ENCODE measurements around the gene HPS1. TPM values are rescaled to one million over a fixed set of nuclear protein-coding genes. Genes with fewer than 3 reads are reported as not detected.
A peak's percentile ranks its signal among the peaks of the same experiment; 100 is the strongest.

HPS1 gene
- total and polyA plus RNA-seq, 2 of the 4 experiments (the other 2 are of a cell fraction), result 14.0 to 55.2 TPM

DNA sequence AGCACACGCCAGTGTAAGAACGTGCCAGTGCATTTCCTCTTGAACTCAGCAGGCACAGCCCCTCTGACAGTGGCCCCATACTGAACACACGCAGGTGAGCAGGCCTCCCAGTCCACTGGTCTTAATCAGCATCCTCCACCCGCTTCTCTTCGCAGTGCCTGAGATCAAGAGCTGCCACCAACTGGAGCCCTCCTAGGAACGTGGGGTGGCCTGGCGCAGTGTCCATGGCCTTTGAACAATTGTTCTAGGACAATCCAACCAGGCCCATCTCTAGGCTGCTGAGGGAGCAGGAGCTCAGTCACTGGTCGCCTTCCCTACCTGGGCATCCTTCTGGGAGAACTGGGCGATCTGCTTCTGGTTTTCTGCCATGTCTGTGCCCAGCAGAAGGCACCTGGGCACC, 47.0 kb downstream of the HPS1 start:
- Histone ChIP-seq H3K9me3 (ENCODE audit: control insufficient read depth, insufficient read depth, low read length) (no peaks in the 10 kb centered on the region), H4K91ac (ENCODE audit: insufficient read depth, low read depth, low read length) (no peak overlapping the region), H3K9me1 (ENCODE audit: insufficient read depth, low read length) (peaks cover 16% of the 10 kb centered on the region), H3K4me1 (ENCODE audit: control insufficient read depth, insufficient read depth, low read length) (peaks cover 10% of the 10 kb centered on the region), H3K4me2 (ENCODE audit: low read depth, low read length) (no peak overlapping the region), H3K56ac (ENCODE audit: extremely low read depth, insufficient read depth, low read length) (no peak overlapping the region), H3K9ac (ENCODE audit: low read depth, low read length) (no peak overlapping the region), H3K4me3 (ENCODE audit: insufficient read depth, low read depth, low read length) (no peak overlapping the region), H2AFZ (replicated peaks; ENCODE audit: low read length, poor library complexity) (peak overlapping the region; percentile 14), H2BK5ac (ENCODE audit: low read depth, low read length, poor library complexity, severe bottlenecking) (no peak overlapping the region), H3K27ac (ENCODE audit: insufficient read depth, low read length) (no peak overlapping the region), H3K4ac (ENCODE audit: low read depth, low read length) (no peak overlapping the region), H4K5ac (ENCODE audit: low read depth, low read length) (no peak overlapping the region), H3K27me3 (ENCODE audit: control insufficient read depth, insufficient read depth, low read length) (no peaks in the 10 kb centered on the region), H3K14ac (replicated peaks; ENCODE audit: low read depth, low read length) (no peak overlapping the region), H4K20me1 (ENCODE audit: insufficient read depth, low read length) (no peaks in the 10 kb centered on the region), H3K18ac (ENCODE audit: low read depth, low read length) (no peak overlapping the region), H4K8ac (ENCODE audit: low read depth in 2 of 2, low read length in 2 of 2) (no peak overlapping the region), H3K79me1 (ENCODE audit: low read depth in 1 of 2, low read length in 2 of 2) (peaks cover 6 to 16% of the 10 kb centered on the region in 2 experiments; a peak in 2 of 4 replicates), H2AK9ac (replicated peaks; ENCODE audit: low read depth, low read length, poor library complexity) (no peak overlapping the region), H2BK20ac (ENCODE audit: low read depth, low read length) (no peak overlapping the region), H3K36me3 (ENCODE audit: control insufficient read depth, insufficient read depth, low read length) (peaks cover 25% of the 10 kb centered on the region), H2AK5ac (ENCODE audit: low read depth, low read length) (no peak overlapping the region; the same call in 1 of the 2 replicates), H2BK120ac (ENCODE audit: low read depth, low read length) (no peak overlapping the region), H3K23ac (ENCODE audit: low read depth, low read length) (no peak overlapping the region), H2BK15ac (ENCODE audit: low read depth, low read length) (no peak overlapping the region)
- 93% methylated on average over 6 of the region's 9 CpGs; no CpG with 5 or more reads in 1 of the 2 experiments for WGBS, 2 experiments (ENCODE audit: extremely low coverage in 2 of 2, insufficient read length in 1 of 2)
- POLR2A ChIA-PET (ENCODE audit: unreplicated experiment), result no interaction called here
- intact Hi-C loops (cut with micrococcal nuclease), result loop anchor here (5.0 kb wide), 1 partner anchor 52 kb away; no protein-coding TSS in a partner anchor
- DNase-seq (no peak), ATAC-seq (ENCODE audit: low read depth) (no peak)
- dilution Hi-C loops (cut with HindIII; ENCODE audit: low sequenced_read_pairs, unreplicated experiment), result no loop called here
- TF ChIP-seq MAZ (IDR thresholded peaks at IDR 0.05; ENCODE audit: borderline replicate concordance, low read depth, low read length), result no peak
- TF ChIP-seq CEBPB (IDR thresholded peaks at IDR 0.05; ENCODE audit: low read depth, low read length), result no peak
- TF ChIP-seq, protein P1, sequence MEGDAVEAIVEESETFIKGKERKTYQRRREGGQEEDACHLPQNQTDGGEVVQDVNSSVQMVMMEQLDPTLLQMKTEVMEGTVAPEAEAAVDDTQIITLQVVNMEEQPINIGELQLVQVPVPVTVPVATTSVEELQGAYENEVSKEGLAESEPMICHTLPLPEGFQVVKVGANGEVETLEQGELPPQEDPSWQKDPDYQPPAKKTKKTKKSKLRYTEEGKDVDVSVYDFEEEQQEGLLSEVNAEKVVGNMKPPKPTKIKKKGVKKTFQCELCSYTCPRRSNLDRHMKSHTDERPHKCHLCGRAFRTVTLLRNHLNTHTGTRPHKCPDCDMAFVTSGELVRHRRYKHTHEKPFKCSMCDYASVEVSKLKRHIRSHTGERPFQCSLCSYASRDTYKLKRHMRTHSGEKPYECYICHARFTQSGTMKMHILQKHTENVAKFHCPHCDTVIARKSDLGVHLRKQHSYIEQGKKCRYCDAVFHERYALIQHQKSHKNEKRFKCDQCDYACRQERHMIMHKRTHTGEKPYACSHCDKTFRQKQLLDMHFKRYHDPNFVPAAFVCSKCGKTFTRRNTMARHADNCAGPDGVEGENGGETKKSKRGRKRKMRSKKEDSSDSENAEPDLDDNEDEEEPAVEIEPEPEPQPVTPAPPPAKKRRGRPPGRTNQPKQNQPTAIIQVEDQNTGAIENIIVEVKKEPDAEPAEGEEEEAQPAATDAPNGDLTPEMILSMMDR (conservative IDR thresholded peaks at IDR 0.05; ENCODE audit: low read depth, low read length), result no peak
- no peak for TF ChIP-seq SMC3 (IDR thresholded peaks at IDR 0.05; ENCODE audit: low read depth, low read length)
- no peak for TF ChIP-seq FOS (IDR thresholded peaks at IDR 0.05; ENCODE audit: low read depth, low read length)
- TF ChIP-seq MAFK (IDR thresholded peaks at IDR 0.05; ENCODE audit: low read depth, low read length), result no peak
- no peak for TF ChIP-seq NFE2L2 (IDR thresholded peaks at IDR 0.05; ENCODE audit: low read depth, low read length)
- no peak for TF ChIP-seq BHLHE40 (IDR thresholded peaks at IDR 0.05; ENCODE audit: low read depth, low read length)
- TF ChIP-seq RCOR1 (IDR thresholded peaks at IDR 0.05; ENCODE audit: insufficient replicate concordance, low read length), result no peak
- TF ChIP-seq, protein P2, sequence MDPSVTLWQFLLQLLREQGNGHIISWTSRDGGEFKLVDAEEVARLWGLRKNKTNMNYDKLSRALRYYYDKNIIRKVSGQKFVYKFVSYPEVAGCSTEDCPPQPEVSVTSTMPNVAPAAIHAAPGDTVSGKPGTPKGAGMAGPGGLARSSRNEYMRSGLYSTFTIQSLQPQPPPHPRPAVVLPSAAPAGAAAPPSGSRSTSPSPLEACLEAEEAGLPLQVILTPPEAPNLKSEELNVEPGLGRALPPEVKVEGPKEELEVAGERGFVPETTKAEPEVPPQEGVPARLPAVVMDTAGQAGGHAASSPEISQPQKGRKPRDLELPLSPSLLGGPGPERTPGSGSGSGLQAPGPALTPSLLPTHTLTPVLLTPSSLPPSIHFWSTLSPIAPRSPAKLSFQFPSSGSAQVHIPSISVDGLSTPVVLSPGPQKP (IDR thresholded peaks at IDR 0.05; ENCODE audit: borderline replicate concordance, low read depth, low read length), result no peak
- no peak for TF ChIP-seq MXI1 (IDR thresholded peaks at IDR 0.05; ENCODE audit: borderline replicate concordance, low read depth, low read length)
- TF ChIP-seq RFX5 (IDR thresholded peaks at IDR 0.05; ENCODE audit: low read depth, low read length), result no peak
- TF ChIP-seq CHD1 (IDR thresholded peaks at IDR 0.05; ENCODE audit: low read depth, low read length), result no peak
- no peak for TF ChIP-seq RAD21 (IDR thresholded peaks at IDR 0.05; ENCODE audit: low read length)
- BruUV-seq (replicated peaks), result no TSS peak
- CTCF ChIA-PET, result interaction anchor here (1.1 kb wide), 1 partner anchor 16 kb away, joined by 3 read pairs; no protein-coding TSS in a partner anchor
- in situ Hi-C loops (cut with MboI; ENCODE audit: low sequenced_read_pairs), result no loop called here

Data from IMR-90 (cell line).